Spinal cord (tissue), 10 donors: Measurements from ENCODE around the gene CCDC117. TPM values are rescaled to one million over a fixed set of nuclear protein-coding genes. Genes with fewer than 3 reads are reported as not detected.

ENCODE experiments used
- DNase-seq, 6 donors: peaks; one replicate each; pipeline versions ENCODE4 v3.0.0 to v3.0.0-alpha.2; 2013 to 2015; ENCODE audit warnings: low spot score in 6 of 6, low read depth in 4 of 6
- H3K27ac ChIP-seq: one replicate; pipeline ENCODE4 v1.5.1; 2013; ENCODE audit warnings: low read depth, low read length, control low read depth
- H3K27me3 ChIP-seq: one replicate; pipeline ENCODE4 v1.6.1; 2013; ENCODE audit warnings: low read length; ENCODE audit not compliant: control insufficient read depth, insufficient read depth
- H3K36me3 ChIP-seq: one replicate; pipeline ENCODE4 v1.6.1; 2013; ENCODE audit warnings: low read length; ENCODE audit not compliant: control insufficient read depth, insufficient read depth
- H3K4me1 ChIP-seq: one replicate; pipeline ENCODE4 v1.6.1; 2013; ENCODE audit warnings: low read length; ENCODE audit not compliant: control insufficient read depth, insufficient read depth
- H3K4me3 ChIP-seq: one replicate; pipeline ENCODE4 v1.5.1; 2013; ENCODE audit warnings: low read depth, low read length, control low read depth
- H3K9me3 ChIP-seq: one replicate; pipeline ENCODE4 v1.6.1; 2013; ENCODE audit warnings: low read length; ENCODE audit not compliant: control insufficient read depth, insufficient read depth
- WGBS: methylation state at CpG from one replicate; pipeline ENCODE4 v1.1.5; 2013; ENCODE audit warnings: missing lambda C conversion rate; ENCODE audit not compliant: insufficient coverage; 5-methylcytosine and 5-hydroxymethylcytosine counted together
- polyA plus RNA-seq, 2 donors: library from polyadenylated mRNA; unstranded; fragments of 120-200 nt; gene quantifications; one replicate each; pipeline ENCODE4 v1.2.1, GENCODE V29; 2013; ENCODE audit not compliant: insufficient read length in 2 of 2
- total RNA-seq, 2 donors: library from RNA; depleted of rRNA in 1 of 2; stranded (reverse); fragments of 120-200 nt in 1 of 2; fragments of >200 nt in 1 of 2; gene quantifications; one replicate each; pipeline versions ENCODE4 v1.2.3 to v1.2.4, GENCODE V29; 2013 to 2014
- donor health status: healthy.

Gene CCDC117
- total and polyA plus RNA-seq, 4 donors: 12.9 to 26.8 (median 19.6) TPM

- H3K9me3 ChIP-seq: no peaks in the 10 kb centered on the region
- H3K4me1 ChIP-seq: no peaks in the 10 kb centered on the region
- no peak overlapping the region for H3K27ac ChIP-seq
- DNase-seq: no peak
- WGBS: 60% methylated on average over 1 of the region's 3 CpGs
- peaks cover 33% of the 10 kb centered on the region for H3K36me3 ChIP-seq
- no peak overlapping the region for H3K4me3 ChIP-seq
- H3K27me3 ChIP-seq: no peaks in the 10 kb centered on the region
Measured at GRCh38 chr22:28788601-28789000, 16.1 kb downstream of the CCDC117 start.

GRCh38 chr22:28791124-28791523 lies 18.6 kb downstream of the CCDC117 start:
- WGBS: 87% methylated on average over 3 of the region's 5 CpGs
- H3K27me3 ChIP-seq: no peaks in the 10 kb centered on the region
- H3K4me3 ChIP-seq: no peak overlapping the region
- no peak overlapping the region for H3K27ac ChIP-seq
- peaks cover 34% of the 10 kb centered on the region for H3K36me3 ChIP-seq
- H3K4me1 ChIP-seq: no peaks in the 10 kb centered on the region
- DNase-seq: no peak
- H3K9me3 ChIP-seq: no peaks in the 10 kb centered on the region

- H3K27me3 ChIP-seq: no peaks in the 10 kb centered on the region
- no peak overlapping the region for H3K4me3 ChIP-seq
- no peaks in the 10 kb centered on the region for H3K4me1 ChIP-seq
- WGBS: no CpG with 5 or more reads among the region's 3 CpGs
- no peak overlapping the region for H3K27ac ChIP-seq
- H3K9me3 ChIP-seq: no peaks in the 10 kb centered on the region
- DNase-seq: peak in 1 of 6 donors; percentile 4
- H3K36me3 ChIP-seq: peaks cover 39% of the 10 kb centered on the region
Measured at GRCh38 chr22:28791841-28792490, 19.5 kb downstream of the CCDC117 start.

DNA sequence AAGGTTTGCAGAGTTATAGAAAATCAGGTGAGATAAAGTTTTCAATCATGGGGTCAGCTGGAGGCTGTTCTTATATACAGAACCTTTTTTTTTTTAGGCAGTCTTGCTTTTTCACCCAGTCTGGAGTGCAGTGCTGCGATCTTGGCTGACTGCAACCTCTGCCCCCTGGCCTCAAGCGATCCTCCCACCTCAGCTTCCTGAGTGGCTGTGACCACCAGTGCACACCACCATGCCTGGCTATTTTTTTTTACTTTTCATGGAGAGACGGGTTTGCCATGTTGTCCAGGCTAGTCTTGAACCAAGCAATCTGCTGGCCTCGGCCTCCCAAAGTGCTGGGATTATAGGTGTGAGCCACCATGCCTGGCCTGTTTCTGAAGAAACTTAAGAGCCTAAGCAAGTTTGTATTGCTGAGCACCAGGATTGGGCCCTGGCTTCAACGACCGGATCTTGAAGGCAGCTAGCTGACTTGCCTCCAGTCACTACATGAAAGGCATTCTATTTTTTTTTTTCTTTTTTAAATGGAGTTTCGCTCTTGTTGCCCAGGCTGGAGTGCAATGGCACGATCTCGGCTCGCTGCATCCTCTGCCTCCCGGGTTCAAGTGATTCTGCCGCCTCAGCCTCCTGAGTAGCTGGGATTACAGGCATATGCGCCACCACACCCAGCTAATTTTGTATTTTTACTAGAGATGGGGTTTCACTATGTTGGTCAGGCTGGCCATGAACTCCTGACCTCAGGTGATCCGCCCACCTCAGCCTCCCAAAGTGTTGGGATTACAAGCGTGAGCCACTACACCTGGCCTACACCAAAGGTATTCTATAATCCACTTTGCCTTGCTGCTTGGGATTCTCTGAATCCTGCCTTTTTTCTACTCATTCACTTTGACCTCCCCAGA lies 20.2 kb downstream of the CCDC117 start:
- no peaks in the 10 kb centered on the region for H3K27me3 ChIP-seq
- no peak for DNase-seq
- H3K9me3 ChIP-seq: no peaks in the 10 kb centered on the region
- 82% methylated on average over 7 of the region's 15 CpGs for WGBS
- peaks cover 34% of the 10 kb centered on the region for H3K36me3 ChIP-seq
- no peak overlapping the region for H3K4me3 ChIP-seq
- no peaks in the 10 kb centered on the region for H3K4me1 ChIP-seq
- H3K27ac ChIP-seq: no peak overlapping the region

DNA sequence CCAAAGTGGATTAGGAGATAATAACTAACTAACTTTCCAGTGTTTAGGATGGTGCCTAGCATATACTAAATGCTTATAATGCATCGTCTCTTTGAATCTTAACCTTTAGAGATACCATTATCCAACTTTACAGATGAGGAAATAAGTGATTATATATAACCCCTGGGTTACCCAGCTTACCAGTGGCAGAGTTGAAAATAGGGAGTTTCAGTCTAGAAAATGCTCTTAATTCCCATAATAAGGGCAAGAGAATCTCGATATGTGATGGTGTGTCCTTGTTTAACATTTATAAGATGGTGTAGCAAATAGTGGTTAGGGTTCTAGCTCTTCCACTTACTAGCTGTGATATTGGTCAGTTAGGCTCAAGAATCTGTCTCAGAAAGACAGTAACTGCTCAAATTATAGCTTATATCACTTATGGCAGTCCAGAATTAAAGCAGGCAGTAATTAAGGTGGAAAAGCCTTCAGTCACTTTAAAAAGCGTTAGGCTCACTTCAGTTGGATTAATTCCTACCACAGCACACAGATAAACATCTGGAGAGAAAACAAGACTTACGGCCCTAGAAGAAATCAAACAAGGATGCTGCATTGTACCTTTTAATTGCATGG lies 21.6 kb downstream of the CCDC117 start:
- Histone ChIP-seq H3K36me3 (peaks cover 34% of the 10 kb centered on the region), H3K9me3 (no peaks in the 10 kb centered on the region), H3K4me1 (no peaks in the 10 kb centered on the region), H3K27ac (no peak overlapping the region), H3K4me3 (no peak overlapping the region), H3K27me3 (no peaks in the 10 kb centered on the region)
- DNase-seq: no peak
- WGBS: no CpG with 5 or more reads among the region's 4 CpGs

- peaks cover 28% of the 10 kb centered on the region for H3K36me3 ChIP-seq
- no peaks in the 10 kb centered on the region for H3K4me1 ChIP-seq
- 97% methylated on average over 5 of the region's 6 CpGs for WGBS
- no peaks in the 10 kb centered on the region for H3K27me3 ChIP-seq
- no peak overlapping the region for H3K4me3 ChIP-seq
- H3K9me3 ChIP-seq: no peaks in the 10 kb centered on the region
- no peak overlapping the region for H3K27ac ChIP-seq
- DNase-seq: no peak
Measured at GRCh38 chr22:28795071-28795693, 22.7 kb downstream of the CCDC117 start.

DNA sequence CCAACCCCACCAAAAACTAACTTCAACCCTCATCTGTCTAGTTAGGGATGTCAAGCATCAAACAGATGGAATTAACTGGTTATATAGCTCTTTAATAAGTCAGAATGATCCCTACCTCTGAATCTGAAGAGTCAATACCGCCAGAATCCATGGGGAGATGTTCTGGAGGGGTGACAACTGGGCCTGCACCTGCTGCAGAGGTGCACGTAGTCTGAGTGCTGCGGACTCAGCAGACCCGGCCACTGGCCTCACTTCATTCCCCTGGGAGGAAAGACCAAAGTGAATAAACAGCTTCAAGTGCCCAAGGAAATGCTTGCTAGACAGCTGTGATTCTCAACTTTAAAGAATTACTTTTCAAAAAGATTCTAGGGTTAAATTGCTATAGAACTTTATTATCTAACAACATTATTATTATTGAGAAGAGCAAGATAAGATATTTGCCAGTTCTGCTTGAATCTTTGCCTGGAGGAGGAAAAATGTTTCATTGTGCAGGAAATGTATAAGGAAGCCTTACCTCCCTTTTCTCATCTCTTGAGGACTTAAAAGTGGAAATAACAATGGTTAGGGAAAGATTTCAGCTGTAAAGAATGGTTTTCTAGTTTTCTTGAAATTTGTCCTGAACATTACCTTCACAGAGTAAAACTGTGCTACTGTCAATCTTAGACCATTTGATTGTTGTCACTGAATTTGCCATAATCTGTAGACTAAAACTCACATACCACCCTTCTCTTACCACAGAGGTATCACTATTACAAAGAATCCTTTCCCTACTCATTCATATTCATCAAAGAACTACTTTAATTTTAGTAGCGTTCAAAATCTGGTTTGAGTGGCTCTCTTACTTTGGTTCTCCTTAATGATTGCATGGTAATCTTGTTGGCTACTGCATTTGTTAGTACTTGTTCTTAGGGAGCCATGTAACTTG lies 23.7 kb downstream of the CCDC117 start:
- Histone ChIP-seq H3K27ac (no peak overlapping the region), H3K4me1 (peaks cover 5% of the 10 kb centered on the region), H3K27me3 (no peaks in the 10 kb centered on the region), H3K36me3 (peaks cover 28% of the 10 kb centered on the region), H3K9me3 (no peaks in the 10 kb centered on the region), H3K4me3 (no peak overlapping the region)
- no peak for DNase-seq
- 91% methylated on average over 4 of the region's 5 CpGs for WGBS

DNA sequence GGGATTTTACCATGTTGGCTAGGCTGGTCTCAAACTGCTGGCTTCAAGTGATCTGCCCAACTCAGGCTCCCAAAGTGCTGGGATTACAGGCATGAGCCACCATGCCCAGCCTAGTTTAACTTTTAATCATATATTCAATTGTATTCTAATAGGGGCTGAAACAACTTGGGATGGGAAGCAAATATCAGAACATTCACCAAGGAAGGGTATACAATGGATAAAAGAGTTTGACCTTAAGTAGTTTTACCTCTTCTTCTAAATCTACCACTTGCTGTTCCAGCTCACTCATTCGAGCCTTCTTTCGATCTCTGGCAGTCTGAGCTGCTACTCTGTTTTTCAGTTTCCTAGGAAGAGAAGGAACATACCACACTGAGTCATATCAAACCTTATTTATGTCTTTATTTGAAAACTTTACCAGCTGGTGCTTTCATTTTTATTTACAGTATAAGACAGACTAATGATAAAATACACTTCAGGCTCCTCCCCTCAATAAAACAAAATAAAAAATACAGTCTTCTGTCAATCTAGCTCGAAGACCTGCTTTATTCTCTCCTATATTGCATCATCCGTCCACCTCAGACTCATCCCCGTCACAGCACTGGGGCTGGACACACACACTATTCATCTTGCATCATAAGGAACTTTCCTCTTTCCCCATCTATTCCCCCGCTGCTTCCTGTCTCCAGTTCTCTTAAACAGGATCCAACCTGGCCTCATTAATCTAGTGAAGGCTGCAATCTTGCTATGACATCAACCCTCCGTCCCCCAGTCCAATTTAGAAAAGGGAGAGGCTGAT lies 26.5 kb downstream of the CCDC117 start:
- Histone ChIP-seq H3K4me3 (peak overlapping the region; percentile 89), H3K4me1 (peaks cover 11% of the 10 kb centered on the region), H3K27me3 (no peaks in the 10 kb centered on the region), H3K36me3 (peaks cover 21% of the 10 kb centered on the region), H3K9me3 (no peaks in the 10 kb centered on the region), H3K27ac (peak overlapping the region; percentile 97)
- DNase-seq: peak in 2 of 6 donors; percentile 26 to 44
- WGBS: 5% methylated on average over 5 of the region's 7 CpGs
